Measurements from ENCODE around the gene DTWD2.

- no peak for TF ChIP-seq CTCF (conservative IDR thresholded peaks at IDR 0.05)
- TF ChIP-seq ZFX (IDR thresholded peaks at IDR 0.05): no peak
Measured at GRCh38 chr5:118793091-118793490, 195.3 kb downstream of the DTWD2 start.
